ENCODE results near the gene ZNHIT2.

DNA sequence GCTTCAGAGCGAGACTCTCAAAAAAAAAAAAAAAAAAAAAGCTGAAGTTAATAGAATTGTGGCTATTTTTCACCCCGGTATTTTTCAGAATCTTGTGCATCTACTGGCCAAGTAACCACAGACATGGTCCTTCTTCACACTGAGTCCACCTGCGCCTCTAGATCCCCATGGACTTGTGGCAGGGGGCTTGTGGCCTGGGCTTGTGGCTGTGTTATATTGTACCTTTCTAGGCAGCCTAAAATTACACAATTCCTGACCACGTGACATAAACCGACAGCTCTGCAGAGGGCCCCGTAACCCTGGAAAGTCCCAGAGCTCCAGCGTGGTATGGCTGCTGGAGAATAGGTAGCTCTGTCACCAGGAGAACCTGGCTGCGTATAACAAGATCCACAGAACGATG, 48.3 kb downstream of the ZNHIT2 start:
- TF ChIP-seq, protein P1, sequence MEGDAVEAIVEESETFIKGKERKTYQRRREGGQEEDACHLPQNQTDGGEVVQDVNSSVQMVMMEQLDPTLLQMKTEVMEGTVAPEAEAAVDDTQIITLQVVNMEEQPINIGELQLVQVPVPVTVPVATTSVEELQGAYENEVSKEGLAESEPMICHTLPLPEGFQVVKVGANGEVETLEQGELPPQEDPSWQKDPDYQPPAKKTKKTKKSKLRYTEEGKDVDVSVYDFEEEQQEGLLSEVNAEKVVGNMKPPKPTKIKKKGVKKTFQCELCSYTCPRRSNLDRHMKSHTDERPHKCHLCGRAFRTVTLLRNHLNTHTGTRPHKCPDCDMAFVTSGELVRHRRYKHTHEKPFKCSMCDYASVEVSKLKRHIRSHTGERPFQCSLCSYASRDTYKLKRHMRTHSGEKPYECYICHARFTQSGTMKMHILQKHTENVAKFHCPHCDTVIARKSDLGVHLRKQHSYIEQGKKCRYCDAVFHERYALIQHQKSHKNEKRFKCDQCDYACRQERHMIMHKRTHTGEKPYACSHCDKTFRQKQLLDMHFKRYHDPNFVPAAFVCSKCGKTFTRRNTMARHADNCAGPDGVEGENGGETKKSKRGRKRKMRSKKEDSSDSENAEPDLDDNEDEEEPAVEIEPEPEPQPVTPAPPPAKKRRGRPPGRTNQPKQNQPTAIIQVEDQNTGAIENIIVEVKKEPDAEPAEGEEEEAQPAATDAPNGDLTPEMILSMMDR (IDR thresholded peaks at IDR 0.05; ENCODE audit: insufficient read depth, low read length) = no peak
- TF ChIP-seq POLR2AphosphoS5 (IDR thresholded peaks at IDR 0.05; ENCODE audit: low read depth) = no peak
- TF ChIP-seq, protein P2, sequence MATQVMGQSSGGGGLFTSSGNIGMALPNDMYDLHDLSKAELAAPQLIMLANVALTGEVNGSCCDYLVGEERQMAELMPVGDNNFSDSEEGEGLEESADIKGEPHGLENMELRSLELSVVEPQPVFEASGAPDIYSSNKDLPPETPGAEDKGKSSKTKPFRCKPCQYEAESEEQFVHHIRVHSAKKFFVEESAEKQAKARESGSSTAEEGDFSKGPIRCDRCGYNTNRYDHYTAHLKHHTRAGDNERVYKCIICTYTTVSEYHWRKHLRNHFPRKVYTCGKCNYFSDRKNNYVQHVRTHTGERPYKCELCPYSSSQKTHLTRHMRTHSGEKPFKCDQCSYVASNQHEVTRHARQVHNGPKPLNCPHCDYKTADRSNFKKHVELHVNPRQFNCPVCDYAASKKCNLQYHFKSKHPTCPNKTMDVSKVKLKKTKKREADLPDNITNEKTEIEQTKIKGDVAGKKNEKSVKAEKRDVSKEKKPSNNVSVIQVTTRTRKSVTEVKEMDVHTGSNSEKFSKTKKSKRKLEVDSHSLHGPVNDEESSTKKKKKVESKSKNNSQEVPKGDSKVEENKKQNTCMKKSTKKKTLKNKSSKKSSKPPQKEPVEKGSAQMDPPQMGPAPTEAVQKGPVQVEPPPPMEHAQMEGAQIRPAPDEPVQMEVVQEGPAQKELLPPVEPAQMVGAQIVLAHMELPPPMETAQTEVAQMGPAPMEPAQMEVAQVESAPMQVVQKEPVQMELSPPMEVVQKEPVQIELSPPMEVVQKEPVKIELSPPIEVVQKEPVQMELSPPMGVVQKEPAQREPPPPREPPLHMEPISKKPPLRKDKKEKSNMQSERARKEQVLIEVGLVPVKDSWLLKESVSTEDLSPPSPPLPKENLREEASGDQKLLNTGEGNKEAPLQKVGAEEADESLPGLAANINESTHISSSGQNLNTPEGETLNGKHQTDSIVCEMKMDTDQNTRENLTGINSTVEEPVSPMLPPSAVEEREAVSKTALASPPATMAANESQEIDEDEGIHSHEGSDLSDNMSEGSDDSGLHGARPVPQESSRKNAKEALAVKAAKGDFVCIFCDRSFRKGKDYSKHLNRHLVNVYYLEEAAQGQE (IDR thresholded peaks at IDR 0.05; ENCODE audit: insufficient replicate concordance, low read depth) = no peak
- no peak for TF ChIP-seq GABPA (IDR thresholded peaks at IDR 0.05; ENCODE audit: low read depth)

Data from HL-60 (cell line).